ENCODE measurements around the gene DIPK1C. TPM values are rescaled to one million over a fixed set of nuclear protein-coding genes. Genes with fewer than 3 reads are reported as not detected.
A peak's percentile ranks its signal among the peaks of the same experiment; 100 is the strongest.

Gene DIPK1C
- total RNA-seq, 4 donors from 2014 or later: 0.25 to 5.4 (median 2.9) TPM

GRCh38 chr18:74416124-74416523 lies 41.0 kb downstream of the DIPK1C start:
- no peak for DNase-seq (ENCODE audit: low spot score in 2 of 2)
- no peak overlapping the region for H3K4me3 ChIP-seq (ENCODE audit: low read depth, poor library complexity, severe bottlenecking)
- no peak for TF ChIP-seq POLR2A (IDR thresholded peaks at IDR 0.05)
- no peak for TF ChIP-seq CTCF (IDR thresholded peaks at IDR 0.05)
- intact Hi-C loops (cut with DNase I; ENCODE audit: low total_unique reads): no loop called here
- 80 to 83% methylated on average over 12 of the region's 12 CpGs for WGBS, 2 donors

GRCh38 chr18:74414953-74415515 lies 42.1 kb downstream of the DIPK1C start:
- no peak for TF ChIP-seq CTCF (IDR thresholded peaks at IDR 0.05)
- TF ChIP-seq POLR2A (IDR thresholded peaks at IDR 0.05): no peak
- intact Hi-C loops (cut with DNase I; ENCODE audit: low total_unique reads): no loop called here
- WGBS, 2 donors: 80 to 87% methylated on average over 12 of the region's 12 CpGs
- DNase-seq (ENCODE audit: low spot score in 2 of 2): no peak
- no peak overlapping the region for H3K4me3 ChIP-seq (ENCODE audit: low read depth, poor library complexity, severe bottlenecking)

GRCh38 chr18:74413836-74414235 lies 43.3 kb downstream of the DIPK1C start:
- intact Hi-C loops (cut with DNase I; ENCODE audit: low total_unique reads): no loop called here
- TF ChIP-seq POLR2A (IDR thresholded peaks at IDR 0.05) (no peak), CTCF (IDR thresholded peaks at IDR 0.05) (no peak)
- no peak overlapping the region for H3K4me3 ChIP-seq (ENCODE audit: low read depth, poor library complexity, severe bottlenecking)
- WGBS, 2 donors: 81 to 87% methylated on average over 7 of the region's 7 CpGs
- no peak for DNase-seq (ENCODE audit: low spot score in 2 of 2)

- no peak for DNase-seq (ENCODE audit: low spot score in 2 of 2)
- H3K4me3 ChIP-seq (ENCODE audit: low read depth, poor library complexity, severe bottlenecking): no peak overlapping the region
- WGBS, 2 donors: 74 to 88% methylated on average over 18 to 20 of the region's 21 CpGs
- TF ChIP-seq POLR2A (IDR thresholded peaks at IDR 0.05): no peak
- TF ChIP-seq CTCF (IDR thresholded peaks at IDR 0.05): no peak
- intact Hi-C loops (cut with DNase I; ENCODE audit: low total_unique reads): no loop called here
These were observed 44.8 kb downstream of the DIPK1C start for GRCh38 chr18:74412116-74412880.

- DNase-seq (ENCODE audit: low spot score in 2 of 2): peak in 1 of 2 donors; percentile 64
- no peak overlapping the region for H3K4me3 ChIP-seq (ENCODE audit: low read depth, poor library complexity, severe bottlenecking)
- 84 to 85% methylated on average over 9 of the region's 9 CpGs for WGBS, 2 donors
- intact Hi-C loops (cut with DNase I; ENCODE audit: low total_unique reads): no loop called here
- TF ChIP-seq CTCF (IDR thresholded peaks at IDR 0.05): no peak
- no peak for TF ChIP-seq POLR2A (IDR thresholded peaks at IDR 0.05)
These were observed 45.6 kb downstream of the DIPK1C start for GRCh38 chr18:74411475-74411874.
